Measurements from ENCODE around the gene ABHD12.

ABHD12 gene

DNA sequence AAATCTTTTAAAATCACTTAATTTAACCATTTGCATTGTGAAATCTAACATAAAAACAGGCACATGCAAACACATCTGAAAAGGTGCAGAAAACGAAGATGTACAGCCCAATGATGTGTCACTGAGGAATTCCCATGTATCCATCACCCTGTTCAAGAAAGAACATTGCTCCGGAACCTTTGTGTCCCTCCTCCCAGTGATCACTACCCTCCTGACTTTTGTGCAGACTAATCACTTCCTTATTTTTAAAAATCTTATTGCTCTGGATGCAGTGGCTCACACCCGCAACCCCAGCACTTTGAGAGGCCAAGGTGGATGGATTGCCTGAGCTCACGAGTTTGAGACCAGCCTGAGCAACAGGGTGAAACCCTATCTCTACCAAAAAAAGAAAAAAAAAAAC is 31.4 kb upstream of the ABHD12 start:
- H2AFZ ChIP-seq (ENCODE audit: insufficient read depth, low read length, poor library complexity) = no peak overlapping the region
- no peak overlapping the region for H3K18ac ChIP-seq (ENCODE audit: low read length)
- no peak overlapping the region for H3K4ac ChIP-seq (ENCODE audit: low read depth, low read length)
- no peak for DNase-seq
- H2BK5ac ChIP-seq (ENCODE audit: low read depth, low read length, poor library complexity) = no peak overlapping the region
- no peak overlapping the region for H3K4me2 ChIP-seq (ENCODE audit: low read length)
- H2BK120ac ChIP-seq (ENCODE audit: insufficient read depth, low read length, poor library complexity) = no peak overlapping the region
- H3K27me3 ChIP-seq (ENCODE audit: insufficient read depth, low read length) = no peaks in the 10 kb centered on the region
- whole genome bisulfite sequencing (ENCODE audit: extremely low coverage, insufficient coverage, insufficient read length) = no CpG with 5 or more reads among the region's 4 CpGs
- H3K27ac ChIP-seq (ENCODE audit: low read depth, low read length) = no peak overlapping the region
- peaks cover 25 to 27% of the 10 kb centered on the region in 2 experiments for H3K36me3 ChIP-seq (ENCODE audit: control insufficient read depth in 1 of 2, insufficient read depth in 2 of 2, low read length in 2 of 2)
- no peak overlapping the region for H3K9ac ChIP-seq (ENCODE audit: low read length)
- H3K4me3 ChIP-seq (ENCODE audit: low read depth, low read length) = no peak overlapping the region
- no peaks in the 10 kb centered on the region for H3K9me3 ChIP-seq (ENCODE audit: insufficient read depth, low read depth, low read length)
- no peak overlapping the region for H4K12ac ChIP-seq (ENCODE audit: low read depth, low read length)
- H2AK5ac ChIP-seq (ENCODE audit: low read length) = no peak overlapping the region
- H3K14ac ChIP-seq (ENCODE audit: low read length) = no peak overlapping the region
- no peak overlapping the region for H4K91ac ChIP-seq (ENCODE audit: low read depth, low read length)
- no peaks in the 10 kb centered on the region for H3K4me1 ChIP-seq (ENCODE audit: control insufficient read depth in 1 of 2, insufficient read depth in 2 of 2, low read length in 2 of 2)
- no peak overlapping the region for H2BK12ac ChIP-seq (ENCODE audit: low read length)
- no peaks in the 10 kb centered on the region for H3K79me2 ChIP-seq (ENCODE audit: control insufficient read depth, insufficient read depth, low read length, poor library complexity)
- H3K79me1 ChIP-seq (ENCODE audit: low read length) = no peaks in the 10 kb centered on the region
- no peak overlapping the region for H3K23ac ChIP-seq (ENCODE audit: low read length)
- H4K8ac ChIP-seq (ENCODE audit: low read depth, low read length) = no peak overlapping the region

DNA sequence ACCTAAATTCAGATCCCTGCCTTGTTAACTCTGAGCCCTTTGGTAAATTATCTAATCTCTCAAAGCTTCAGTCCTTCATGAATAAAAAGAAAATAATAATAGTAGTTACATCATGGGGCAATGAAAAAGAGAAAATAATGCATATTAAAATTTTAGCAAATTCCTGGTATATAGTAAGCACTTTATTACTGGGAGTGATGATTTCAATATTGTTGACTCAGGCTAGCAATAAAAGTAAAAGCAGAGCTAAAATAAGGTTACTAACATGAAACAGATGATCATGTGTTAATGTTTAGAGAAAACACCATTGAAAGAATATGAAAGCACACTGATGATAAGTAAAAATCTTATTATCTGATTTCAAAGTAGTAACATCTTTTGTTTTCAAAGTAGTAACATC is 30.5 kb upstream of the ABHD12 start:
- Histone ChIP-seq H3K9me3 (ENCODE audit: insufficient read depth, low read depth, low read length) (no peaks in the 10 kb centered on the region), H3K27ac (ENCODE audit: low read depth, low read length) (no peak overlapping the region), H2AK5ac (ENCODE audit: low read length) (no peak overlapping the region), H3K4me1 (ENCODE audit: control insufficient read depth in 1 of 2, insufficient read depth in 2 of 2, low read length in 2 of 2) (no peaks in the 10 kb centered on the region), H3K36me3 (ENCODE audit: control insufficient read depth in 1 of 2, insufficient read depth in 2 of 2, low read length in 2 of 2) (peaks cover 19 to 22% of the 10 kb centered on the region in 2 experiments), H4K8ac (ENCODE audit: low read depth, low read length) (no peak overlapping the region), H3K79me1 (ENCODE audit: low read length) (no peaks in the 10 kb centered on the region), H4K91ac (ENCODE audit: low read depth, low read length) (no peak overlapping the region), H4K12ac (ENCODE audit: low read depth, low read length) (no peak overlapping the region), H2BK5ac (ENCODE audit: low read depth, low read length, poor library complexity) (no peak overlapping the region), H3K4me3 (ENCODE audit: low read depth, low read length) (no peak overlapping the region), H3K4ac (ENCODE audit: low read depth, low read length) (no peak overlapping the region), H3K9ac (ENCODE audit: low read length) (no peak overlapping the region), H3K18ac (ENCODE audit: low read length) (no peak overlapping the region), H2BK120ac (ENCODE audit: insufficient read depth, low read length, poor library complexity) (no peak overlapping the region), H2AFZ (ENCODE audit: insufficient read depth, low read length, poor library complexity) (no peak overlapping the region), H3K27me3 (ENCODE audit: insufficient read depth, low read length) (no peaks in the 10 kb centered on the region), H3K23ac (ENCODE audit: low read length) (no peak overlapping the region), H3K14ac (ENCODE audit: low read length) (no peak overlapping the region), H3K4me2 (ENCODE audit: low read length) (no peak overlapping the region), H2BK12ac (ENCODE audit: low read length) (no peak overlapping the region), H3K79me2 (ENCODE audit: control insufficient read depth, insufficient read depth, low read length, poor library complexity) (no peaks in the 10 kb centered on the region)
- DNase-seq = no peak

DNA sequence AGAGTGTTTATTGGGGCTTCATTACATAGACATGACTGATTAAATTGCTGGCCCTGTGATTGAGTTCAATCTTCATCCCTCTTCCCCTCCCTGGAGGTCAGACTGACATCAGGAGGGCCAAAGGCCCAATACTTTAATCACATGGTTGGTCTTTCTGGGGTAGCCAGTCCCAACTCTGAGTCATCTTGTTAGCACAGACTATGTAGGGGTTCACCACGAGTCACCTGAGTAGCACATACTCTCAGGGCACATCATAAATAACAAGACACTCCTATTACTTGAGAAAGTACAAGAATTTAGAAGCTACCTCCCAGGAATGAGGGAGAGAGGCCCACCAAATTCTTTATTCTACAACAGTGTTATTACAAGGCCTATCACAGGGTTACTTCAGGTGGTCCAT is 28.1 kb upstream of the ABHD12 start:
- Histone ChIP-seq H2AK5ac (ENCODE audit: low read length) (no peak overlapping the region), H3K18ac (ENCODE audit: low read length) (no peak overlapping the region), H3K23ac (ENCODE audit: low read length) (no peak overlapping the region), H3K27me3 (ENCODE audit: insufficient read depth, low read length) (no peaks in the 10 kb centered on the region), H2BK120ac (ENCODE audit: insufficient read depth, low read length, poor library complexity) (no peak overlapping the region), H3K36me3 (ENCODE audit: control insufficient read depth in 1 of 2, insufficient read depth in 2 of 2, low read length in 2 of 2) (peaks cover 21 to 23% of the 10 kb centered on the region in 2 experiments), H3K27ac (ENCODE audit: low read depth, low read length) (no peak overlapping the region), H3K4me1 (ENCODE audit: control insufficient read depth in 1 of 2, insufficient read depth in 2 of 2, low read length in 2 of 2) (no peaks in the 10 kb centered on the region), H2AFZ (ENCODE audit: insufficient read depth, low read length, poor library complexity) (no peak overlapping the region), H3K4me3 (ENCODE audit: low read depth, low read length) (no peak overlapping the region), H3K4me2 (ENCODE audit: low read length) (no peak overlapping the region), H3K79me1 (ENCODE audit: low read length) (no peaks in the 10 kb centered on the region), H4K91ac (ENCODE audit: low read depth, low read length) (no peak overlapping the region), H4K12ac (ENCODE audit: low read depth, low read length) (no peak overlapping the region), H3K14ac (ENCODE audit: low read length) (no peak overlapping the region), H3K4ac (ENCODE audit: low read depth, low read length) (no peak overlapping the region), H3K9ac (ENCODE audit: low read length) (no peak overlapping the region), H2BK12ac (ENCODE audit: low read length) (no peak overlapping the region), H3K9me3 (ENCODE audit: insufficient read depth, low read depth, low read length) (no peaks in the 10 kb centered on the region), H3K79me2 (ENCODE audit: control insufficient read depth, insufficient read depth, low read length, poor library complexity) (no peaks in the 10 kb centered on the region), H4K8ac (ENCODE audit: low read depth, low read length) (no peak overlapping the region), H2BK5ac (ENCODE audit: low read depth, low read length, poor library complexity) (no peak overlapping the region)
- WGBS (ENCODE audit: extremely low coverage, insufficient coverage, insufficient read length) = no CpG with 5 or more reads among the region's 1 CpG
- no peak for DNase-seq

DNA sequence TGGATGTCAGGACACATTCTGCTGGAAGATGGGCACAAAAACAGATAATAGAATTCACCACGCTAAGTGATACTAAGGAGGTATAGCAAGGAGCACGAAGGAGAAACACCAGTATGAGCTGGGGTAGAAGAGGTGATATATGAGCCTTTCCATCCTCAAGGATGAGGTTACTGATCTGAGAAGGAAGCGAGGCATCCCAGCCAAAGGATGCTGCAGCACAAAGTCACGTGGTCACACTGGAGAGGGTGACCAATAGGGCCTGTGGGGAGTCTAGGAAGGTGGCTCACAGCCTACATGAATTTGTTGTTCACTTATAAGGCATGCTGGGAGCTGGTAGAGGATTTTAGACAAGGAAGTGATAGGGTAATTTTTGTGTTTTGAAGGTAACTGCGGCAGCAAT is 18.3 kb upstream of the ABHD12 start:
- peak overlapping the region; percentile 22 for H3K18ac ChIP-seq (ENCODE audit: low read length)
- H4K8ac ChIP-seq (ENCODE audit: low read depth, low read length) = no peak overlapping the region
- no peak overlapping the region for H2AFZ ChIP-seq (ENCODE audit: insufficient read depth, low read length, poor library complexity)
- H2BK120ac ChIP-seq (ENCODE audit: insufficient read depth, low read length, poor library complexity) = no peak overlapping the region
- peak overlapping the region; percentile 1 for H3K9ac ChIP-seq (ENCODE audit: low read length)
- H2BK5ac ChIP-seq (ENCODE audit: low read depth, low read length, poor library complexity) = no peak overlapping the region
- no peak overlapping the region for H4K91ac ChIP-seq (ENCODE audit: low read depth, low read length)
- H3K9me3 ChIP-seq (ENCODE audit: insufficient read depth, low read depth, low read length) = no peaks in the 10 kb centered on the region
- no peak overlapping the region for H3K4me3 ChIP-seq (ENCODE audit: low read depth, low read length)
- no peak for DNase-seq
- H3K27ac ChIP-seq (ENCODE audit: low read depth, low read length) = no peak overlapping the region
- H3K79me1 ChIP-seq (ENCODE audit: low read length) = peaks cover 6% of the 10 kb centered on the region
- H3K4me2 ChIP-seq (ENCODE audit: low read length) = no peak overlapping the region
- no peak overlapping the region for H2AK5ac ChIP-seq (ENCODE audit: low read length)
- no peaks in the 10 kb centered on the region for H3K27me3 ChIP-seq (ENCODE audit: insufficient read depth, low read length)
- H3K4ac ChIP-seq (ENCODE audit: low read depth, low read length) = peak overlapping the region; percentile 60
- no peak overlapping the region for H3K23ac ChIP-seq (ENCODE audit: low read length)
- 100% methylated on average over 1 of the region's 5 CpGs for WGBS (ENCODE audit: extremely low coverage, insufficient coverage, insufficient read length)
- peaks cover 3 to 4% of the 10 kb centered on the region in 2 experiments for H3K36me3 ChIP-seq (ENCODE audit: control insufficient read depth in 1 of 2, insufficient read depth in 2 of 2, low read length in 2 of 2)
- no peak overlapping the region for H3K14ac ChIP-seq (ENCODE audit: low read length)
- peaks cover 7% of the 10 kb centered on the region for H3K79me2 ChIP-seq (ENCODE audit: control insufficient read depth, insufficient read depth, low read length, poor library complexity)
- no peak overlapping the region for H2BK12ac ChIP-seq (ENCODE audit: low read length)
- H4K12ac ChIP-seq (ENCODE audit: low read depth, low read length) = no peak overlapping the region
- peaks cover 0 to 2% of the 10 kb centered on the region in 2 experiments for H3K4me1 ChIP-seq (ENCODE audit: control insufficient read depth in 1 of 2, insufficient read depth in 2 of 2, low read length in 2 of 2)
